Measurements from ENCODE around the gene C7orf25.

C7orf25 gene

DNA sequence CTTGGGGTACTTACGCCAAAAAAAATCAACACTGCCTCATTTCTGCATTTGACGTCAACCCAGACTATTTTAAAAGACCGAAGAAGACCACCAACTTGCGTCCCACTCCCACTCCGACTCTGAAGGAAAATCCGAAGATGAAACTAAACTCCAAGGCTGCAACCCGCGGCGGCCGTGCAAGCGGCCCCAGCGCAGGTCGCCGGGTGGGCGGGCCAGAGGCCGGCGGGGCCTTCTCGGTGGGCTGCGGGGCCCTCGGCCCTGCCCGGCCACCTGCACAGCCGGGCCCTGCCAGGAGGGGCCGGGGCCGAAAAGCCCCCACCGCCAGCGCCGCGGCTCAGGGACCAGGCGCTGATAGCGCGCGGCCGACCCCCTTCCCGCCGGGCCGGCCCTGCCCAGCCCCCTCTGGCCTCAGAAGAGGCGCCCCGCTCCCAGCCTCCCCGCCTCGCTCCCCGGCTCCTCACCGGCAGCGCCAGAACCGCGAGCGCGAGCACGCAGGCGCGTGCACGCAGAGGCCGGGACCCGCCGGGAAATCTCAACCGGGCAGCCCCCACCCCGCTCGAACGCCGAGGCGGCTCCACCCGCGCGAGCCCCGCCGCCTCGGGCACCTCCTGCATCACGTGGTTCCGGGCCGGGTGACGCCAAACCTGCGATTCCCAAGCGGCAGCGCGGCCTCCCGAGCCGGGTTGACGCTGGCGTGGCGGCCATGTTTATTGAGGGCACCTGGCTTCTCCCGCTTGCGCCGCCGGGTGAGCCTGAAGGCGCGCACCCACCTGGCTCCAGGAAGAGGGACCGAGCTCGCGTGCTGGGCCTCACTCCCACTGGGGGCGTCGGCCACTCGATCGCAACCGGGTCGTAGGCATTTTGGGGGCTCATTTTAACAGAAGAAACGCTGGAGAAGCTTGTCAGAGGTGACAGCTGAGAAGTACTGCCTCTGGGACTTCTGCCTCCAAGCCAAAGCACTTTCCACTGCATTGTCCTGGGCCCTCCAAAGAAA is at the start of gene C7orf25:
C7orf25 (minus strand) TSS at position 617 of the 994 bp plus-strand sequence. CDS start 1,170 bp downstream, outside the sequence.
- in situ Hi-C loops (cut with HindIII; ENCODE audit: low pct_ligation_motif_present, low pct_unique_long_range_greater_than_20kb, low sequenced_read_pairs): no loop called here
- DNase-seq: peak; percentile 98

DNA sequence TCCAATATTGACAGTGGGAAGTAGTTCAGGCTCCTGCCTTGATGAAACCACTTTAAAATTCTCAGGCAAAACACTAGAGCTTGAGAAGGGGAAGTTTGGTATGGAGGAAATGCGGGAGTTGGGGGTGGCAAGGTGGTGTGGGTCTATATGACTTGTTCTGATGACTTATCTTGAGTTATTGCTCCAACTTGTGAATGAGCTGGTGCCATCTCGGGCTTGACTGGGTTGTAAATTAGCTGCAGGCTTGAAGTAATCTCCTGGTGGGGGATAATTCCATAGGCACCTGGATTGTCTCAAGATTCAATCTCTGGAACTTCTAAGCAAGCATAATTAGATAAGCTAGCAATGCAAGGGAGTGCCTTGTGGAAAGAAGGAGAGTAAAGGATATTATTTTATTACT is 49.3 kb upstream of the C7orf25 start:
- in situ Hi-C loops (cut with HindIII; ENCODE audit: low pct_ligation_motif_present, low pct_unique_long_range_greater_than_20kb, low sequenced_read_pairs): no loop called here
- no peak for DNase-seq

DNA sequence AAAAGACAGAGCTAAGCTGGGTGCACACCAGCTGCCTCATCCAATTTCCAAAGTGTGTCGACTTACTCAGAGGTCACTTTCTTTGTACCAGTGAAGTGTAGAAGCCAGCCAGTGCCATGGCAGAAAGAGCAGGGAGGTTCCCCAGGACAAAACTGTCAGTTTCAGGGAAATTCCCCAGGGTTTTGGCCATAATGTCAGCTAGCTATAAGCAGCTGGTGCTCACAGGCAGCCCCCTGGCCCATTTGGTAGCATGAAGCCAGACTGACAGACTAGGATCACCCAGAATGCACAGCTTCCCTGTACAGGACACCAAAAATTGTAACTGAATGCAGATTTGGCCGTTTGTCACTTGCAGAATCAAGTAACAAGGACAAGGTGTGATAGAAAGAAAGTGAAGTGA is 48.9 kb upstream of the C7orf25 start:
- in situ Hi-C loops (cut with HindIII; ENCODE audit: low pct_ligation_motif_present, low pct_unique_long_range_greater_than_20kb, low sequenced_read_pairs): no loop called here

DNA sequence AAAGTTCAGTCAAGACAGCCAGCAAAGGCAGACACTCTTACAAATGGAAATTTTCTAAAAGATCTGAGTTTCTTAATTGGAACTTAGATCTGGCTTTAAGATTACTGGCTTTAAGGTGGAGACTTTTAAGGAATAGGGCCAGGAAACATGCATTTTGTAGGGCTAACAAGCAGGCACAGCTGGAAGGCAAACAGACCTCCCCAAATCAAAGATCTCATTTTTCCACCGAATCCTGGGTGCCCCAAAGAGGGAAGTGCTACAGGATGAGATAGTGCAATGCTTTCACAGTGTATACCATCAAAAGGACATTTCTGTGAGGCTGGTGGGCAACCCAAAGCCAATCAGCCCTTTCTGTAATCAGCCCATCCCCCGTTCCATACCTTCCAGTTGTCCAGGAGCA is 47.7 kb upstream of the C7orf25 start:
- DNase-seq: no peak
- in situ Hi-C loops (cut with HindIII; ENCODE audit: low pct_ligation_motif_present, low pct_unique_long_range_greater_than_20kb, low sequenced_read_pairs): no loop called here

More for the DNA sequence above, 48.9 kb upstream of the C7orf25 start:
- no peak for DNase-seq

DNA sequence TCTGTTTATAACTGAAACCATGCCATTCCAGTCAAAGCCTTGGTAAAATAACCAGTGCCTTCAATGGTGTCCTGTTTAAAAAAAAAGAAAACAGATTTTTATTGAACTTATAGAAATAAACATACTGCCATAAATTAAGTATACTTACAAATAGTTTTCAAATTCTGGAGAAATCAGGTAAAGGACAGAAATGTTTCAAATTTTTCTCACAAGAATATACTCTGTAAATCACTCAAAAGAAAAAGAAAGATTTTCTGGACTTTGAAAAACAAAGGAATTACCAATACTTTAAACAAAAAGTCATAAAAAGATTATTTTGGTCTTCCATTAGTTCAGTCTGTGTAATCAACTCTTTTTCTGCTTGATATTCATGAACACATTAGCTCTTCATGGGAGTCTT is 44.2 kb upstream of the C7orf25 start:
- no peak for DNase-seq
- in situ Hi-C loops (cut with HindIII; ENCODE audit: low pct_ligation_motif_present, low pct_unique_long_range_greater_than_20kb, low sequenced_read_pairs): no loop called here

DNA sequence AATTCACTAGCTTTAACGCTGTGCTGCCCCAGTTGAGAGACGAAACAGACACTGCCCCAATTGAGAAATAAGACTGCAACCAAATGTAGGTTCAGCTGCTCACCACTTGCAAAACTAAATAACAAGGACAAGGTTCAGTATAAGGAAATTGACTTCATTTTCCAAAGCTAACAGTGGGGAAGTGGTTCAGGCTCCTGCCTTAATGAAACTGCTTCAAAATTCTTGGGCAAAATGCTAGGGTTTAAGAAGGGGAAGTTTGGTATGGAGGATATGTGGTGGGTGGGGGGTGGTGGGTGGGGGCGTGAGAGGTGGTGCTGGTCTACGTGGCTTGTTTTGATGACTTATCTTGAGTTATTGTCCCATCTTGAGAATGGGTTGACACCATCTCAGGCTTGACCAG is 42.1 kb upstream of the C7orf25 start:
- DNase-seq: no peak
- in situ Hi-C loops (cut with HindIII; ENCODE audit: low pct_ligation_motif_present, low pct_unique_long_range_greater_than_20kb, low sequenced_read_pairs): no loop called here

DNA sequence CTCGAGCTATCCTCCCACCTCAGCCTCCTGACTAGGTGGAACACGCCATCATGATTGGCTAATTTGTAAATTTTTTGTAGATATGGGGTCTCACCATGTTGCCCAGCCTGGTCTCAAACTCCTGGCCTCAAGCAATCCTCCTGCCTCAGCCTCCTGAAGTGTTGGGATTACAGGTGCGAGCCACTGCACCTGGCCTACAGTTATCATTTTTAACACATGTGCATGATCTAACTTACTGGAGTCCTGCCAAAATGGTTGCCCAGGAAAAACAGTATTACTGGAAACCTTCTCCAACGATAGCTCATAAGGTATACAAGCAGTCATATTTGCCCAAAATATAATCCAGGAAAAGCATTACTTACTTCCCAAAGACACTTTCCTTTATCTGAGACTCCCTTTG is 40.5 kb upstream of the C7orf25 start:
- no peak for DNase-seq
- in situ Hi-C loops (cut with HindIII; ENCODE audit: low pct_ligation_motif_present, low pct_unique_long_range_greater_than_20kb, low sequenced_read_pairs): no loop called here

DNA sequence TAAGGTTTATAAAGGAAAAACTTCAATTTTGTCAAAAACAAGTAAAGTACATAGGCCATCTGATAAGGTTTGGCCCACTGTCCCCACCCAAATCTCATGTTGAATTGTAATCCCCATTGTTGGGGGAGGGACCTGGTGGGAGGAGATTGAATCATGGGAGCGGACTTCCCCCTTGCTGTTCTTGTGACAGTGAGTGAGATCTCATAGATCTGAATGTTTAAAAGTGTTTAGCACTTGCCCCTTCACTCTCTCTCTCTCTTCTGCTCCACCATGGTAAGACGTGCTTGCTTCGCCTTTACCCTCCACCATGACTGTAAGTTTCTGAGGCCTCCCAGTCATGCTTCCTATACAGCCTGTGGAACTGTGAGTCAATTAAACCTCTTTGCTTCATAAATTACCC is 38.5 kb upstream of the C7orf25 start:
- in situ Hi-C loops (cut with HindIII; ENCODE audit: low pct_ligation_motif_present, low pct_unique_long_range_greater_than_20kb, low sequenced_read_pairs): no loop called here
- DNase-seq: no peak

DNA sequence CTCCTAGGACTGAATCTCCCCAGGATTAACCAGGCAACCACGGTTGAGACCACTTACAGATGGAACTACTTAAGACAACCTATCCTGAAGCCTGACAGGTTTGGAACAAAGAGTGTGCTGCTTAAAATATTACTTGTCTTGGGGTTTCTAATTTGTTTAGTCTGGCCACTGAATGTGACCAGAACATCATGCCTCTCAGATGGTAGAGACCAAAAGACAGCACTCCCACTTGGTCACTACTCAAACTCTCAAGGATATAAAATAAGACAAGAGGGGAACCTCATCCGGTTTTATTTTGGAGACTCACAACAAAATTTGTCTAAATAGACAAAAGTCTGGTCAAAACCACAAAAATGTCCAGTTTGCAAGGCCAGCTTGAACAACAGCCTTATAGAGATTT is 35.7 kb upstream of the C7orf25 start:
- in situ Hi-C loops (cut with HindIII; ENCODE audit: low pct_ligation_motif_present, low pct_unique_long_range_greater_than_20kb, low sequenced_read_pairs): no loop called here

DNA sequence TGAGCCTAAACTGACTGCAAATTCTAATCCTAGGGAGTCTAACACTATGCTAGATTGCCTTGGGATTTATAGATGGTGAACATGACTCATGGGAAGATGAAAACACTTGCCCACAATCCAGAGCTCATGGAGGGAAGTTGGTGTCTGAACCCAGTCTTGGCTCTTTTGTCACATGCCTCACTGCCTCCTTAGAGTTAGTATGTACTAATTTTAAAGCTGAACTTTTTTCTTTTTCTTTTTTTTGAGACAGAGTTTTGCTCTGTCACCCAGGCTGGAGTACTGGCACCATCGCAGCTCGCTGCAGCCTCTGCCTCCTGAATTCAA is 34.7 kb upstream of the C7orf25 start:
- in situ Hi-C loops (cut with HindIII; ENCODE audit: low pct_ligation_motif_present, low pct_unique_long_range_greater_than_20kb, low sequenced_read_pairs): no loop called here

More for the DNA sequence above, 35.7 kb upstream of the C7orf25 start:
- DNase-seq: no peak

DNA sequence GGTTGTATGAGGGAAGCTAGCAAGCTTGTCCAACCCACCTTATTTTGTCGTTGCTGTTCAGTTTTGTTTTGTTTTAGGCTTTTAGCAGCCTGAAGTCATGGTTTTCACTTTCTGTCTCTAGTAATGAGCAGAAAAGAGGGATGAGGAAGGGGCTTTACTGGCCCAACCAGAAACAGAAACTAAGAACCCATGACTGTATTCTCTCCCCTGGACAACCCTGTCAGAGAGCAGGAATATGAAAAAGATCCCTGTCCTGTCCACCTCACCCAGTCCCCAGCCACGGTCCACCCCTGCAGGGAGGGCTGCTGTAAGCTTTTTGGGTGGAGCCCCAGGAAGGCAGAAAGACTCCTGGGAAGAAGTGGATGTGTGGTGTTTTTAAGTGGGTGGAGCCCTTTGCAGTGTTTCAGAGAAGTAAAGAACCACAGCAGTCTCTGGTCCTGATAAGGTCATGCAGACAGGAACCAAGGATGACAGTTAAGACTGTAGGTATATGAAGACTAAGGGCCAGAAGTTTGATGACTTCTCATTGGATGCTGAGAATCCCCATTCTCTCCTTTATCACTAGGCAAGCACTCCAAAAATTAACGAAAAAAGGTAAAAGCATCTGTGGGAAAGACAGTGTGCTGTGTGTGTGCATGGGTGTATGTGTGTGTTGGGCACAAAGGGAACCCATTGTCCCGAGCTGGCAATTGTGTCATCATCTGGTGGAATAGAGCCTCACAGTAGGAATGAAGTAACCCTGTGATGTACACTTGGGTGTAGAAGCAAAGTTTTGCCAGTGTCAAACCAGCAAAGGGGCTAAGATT is 34.2 kb upstream of the C7orf25 start:
- in situ Hi-C loops (cut with HindIII; ENCODE audit: low pct_ligation_motif_present, low pct_unique_long_range_greater_than_20kb, low sequenced_read_pairs): no loop called here

More for the DNA sequence above, 34.7 kb upstream of the C7orf25 start:
- no peak for DNase-seq

DNA sequence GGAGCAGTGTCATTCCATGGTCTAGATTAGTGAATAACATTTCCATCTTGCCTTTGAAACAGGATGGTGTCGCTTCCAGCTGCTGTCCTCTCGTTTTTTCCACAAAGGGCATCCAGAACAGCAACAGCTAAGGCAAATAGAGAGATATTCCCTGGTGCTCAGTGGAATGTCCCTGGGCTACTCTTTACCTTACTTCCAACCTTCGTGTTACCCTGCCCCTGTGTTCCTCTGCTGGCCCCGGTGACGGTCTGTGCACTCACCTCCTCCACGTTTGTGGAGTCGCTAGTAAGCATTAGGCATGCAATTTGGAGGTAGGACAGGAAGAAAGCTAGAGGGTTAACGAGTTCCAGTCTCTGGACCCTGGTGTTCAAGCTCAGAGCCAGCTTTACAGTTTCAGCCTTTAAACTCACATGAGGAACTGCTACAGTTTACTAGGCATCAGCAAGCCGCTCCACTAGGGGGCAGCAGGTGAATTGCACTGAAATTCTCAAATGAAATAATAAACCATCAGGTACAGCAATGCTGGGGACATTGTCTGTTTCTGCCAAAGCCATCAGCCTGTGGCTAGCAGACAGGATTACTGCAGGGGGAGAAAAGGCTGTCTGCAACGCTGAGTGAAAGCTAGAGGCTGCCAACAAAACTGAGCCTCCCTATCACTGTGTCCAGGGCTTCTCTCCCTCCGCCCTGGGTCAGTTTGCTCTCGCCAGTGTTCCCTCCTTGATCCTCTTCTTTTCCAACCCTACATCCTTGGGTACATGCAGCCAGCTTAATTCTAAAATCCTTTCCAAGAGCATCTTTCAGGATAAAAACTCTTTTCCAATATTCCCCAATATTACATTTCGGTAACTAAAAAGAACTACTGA is 29.3 kb upstream of the C7orf25 start:
- in situ Hi-C loops (cut with HindIII; ENCODE audit: low pct_ligation_motif_present, low pct_unique_long_range_greater_than_20kb, low sequenced_read_pairs): no loop called here
- peak; percentile 73 for DNase-seq

More for the DNA sequence above, 34.2 kb upstream of the C7orf25 start:
- no peak for DNase-seq

DNA sequence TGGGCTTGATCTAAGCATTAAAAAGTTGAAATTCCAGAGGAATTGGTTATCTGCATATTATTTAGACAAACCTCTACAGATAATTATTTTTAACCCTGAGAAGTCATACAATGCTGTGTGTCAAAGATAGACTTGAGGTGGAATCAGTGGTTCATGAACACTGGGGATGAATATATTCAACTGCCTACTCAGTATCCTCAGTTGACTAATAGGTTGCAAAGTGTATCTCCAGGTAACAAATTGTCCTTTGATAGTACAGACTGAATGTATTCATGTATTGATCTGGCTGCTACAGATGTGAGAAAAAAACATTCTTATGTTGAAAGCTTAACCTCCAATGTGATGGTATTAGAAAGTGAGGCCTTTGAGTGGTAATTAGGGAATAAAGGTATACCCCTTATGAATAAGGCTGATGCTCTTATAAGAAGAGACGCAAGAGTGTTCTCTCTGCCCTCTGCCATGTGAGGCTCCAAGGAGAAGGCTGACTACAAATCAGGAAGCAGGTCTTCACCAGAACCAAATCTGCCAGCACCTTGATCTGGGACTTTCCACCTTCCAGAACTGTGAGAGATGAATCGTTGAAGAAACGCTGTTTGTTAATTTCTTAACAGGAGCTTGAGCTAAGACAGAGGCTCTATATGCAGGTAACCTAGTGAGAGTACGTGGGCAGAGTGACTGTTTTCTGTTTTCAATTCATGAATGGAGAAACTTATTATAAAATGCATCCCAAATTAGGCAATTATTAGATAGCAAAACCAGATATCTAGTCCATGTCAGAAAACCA is 27.8 kb upstream of the C7orf25 start:
- in situ Hi-C loops (cut with HindIII; ENCODE audit: low pct_ligation_motif_present, low pct_unique_long_range_greater_than_20kb, low sequenced_read_pairs): no loop called here

DNA sequence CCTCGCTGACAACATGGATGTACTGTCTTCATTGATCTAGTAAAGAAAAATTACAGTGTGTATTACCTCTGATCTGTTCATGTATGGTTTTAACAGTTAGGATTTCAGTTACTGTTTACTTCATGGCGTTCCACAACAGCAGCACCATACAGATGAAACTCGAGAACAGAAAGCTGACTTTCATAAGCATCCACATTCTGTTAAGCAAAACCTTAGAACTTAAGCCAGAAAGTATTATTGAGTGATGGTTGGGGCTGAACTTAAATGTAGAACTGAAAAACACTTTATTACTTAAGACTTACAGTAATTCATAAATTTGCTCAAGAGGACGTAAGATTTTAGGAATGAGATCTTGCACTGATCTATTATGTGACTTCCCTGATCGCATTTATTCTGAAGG is 24.0 kb upstream of the C7orf25 start:
- DNase-seq: no peak
- in situ Hi-C loops (cut with HindIII; ENCODE audit: low pct_ligation_motif_present, low pct_unique_long_range_greater_than_20kb, low sequenced_read_pairs): no loop called here

More for the DNA sequence above, 27.8 kb upstream of the C7orf25 start:
- DNase-seq: no peak

DNA sequence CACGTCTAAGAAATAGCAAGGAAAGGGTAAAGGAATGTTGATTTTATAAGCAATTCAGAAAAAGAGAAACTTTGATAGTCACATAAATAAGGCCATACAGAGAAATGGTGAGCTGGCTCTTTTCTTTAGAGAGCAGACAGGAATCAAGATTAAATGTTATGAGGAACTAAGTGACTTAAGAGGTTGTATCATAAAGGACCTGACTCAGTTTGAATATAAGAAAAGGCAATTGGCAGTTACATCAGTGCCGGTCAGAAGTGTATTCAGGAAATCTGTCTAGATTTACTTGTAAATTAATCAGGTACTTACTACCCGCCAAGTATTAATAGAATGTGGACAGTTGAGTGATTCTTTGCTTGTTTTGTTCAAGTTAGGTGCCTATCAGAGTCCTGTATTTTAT is 22.4 kb upstream of the C7orf25 start:
- DNase-seq: no peak
- in situ Hi-C loops (cut with HindIII; ENCODE audit: low pct_ligation_motif_present, low pct_unique_long_range_greater_than_20kb, low sequenced_read_pairs): no loop called here

DNA sequence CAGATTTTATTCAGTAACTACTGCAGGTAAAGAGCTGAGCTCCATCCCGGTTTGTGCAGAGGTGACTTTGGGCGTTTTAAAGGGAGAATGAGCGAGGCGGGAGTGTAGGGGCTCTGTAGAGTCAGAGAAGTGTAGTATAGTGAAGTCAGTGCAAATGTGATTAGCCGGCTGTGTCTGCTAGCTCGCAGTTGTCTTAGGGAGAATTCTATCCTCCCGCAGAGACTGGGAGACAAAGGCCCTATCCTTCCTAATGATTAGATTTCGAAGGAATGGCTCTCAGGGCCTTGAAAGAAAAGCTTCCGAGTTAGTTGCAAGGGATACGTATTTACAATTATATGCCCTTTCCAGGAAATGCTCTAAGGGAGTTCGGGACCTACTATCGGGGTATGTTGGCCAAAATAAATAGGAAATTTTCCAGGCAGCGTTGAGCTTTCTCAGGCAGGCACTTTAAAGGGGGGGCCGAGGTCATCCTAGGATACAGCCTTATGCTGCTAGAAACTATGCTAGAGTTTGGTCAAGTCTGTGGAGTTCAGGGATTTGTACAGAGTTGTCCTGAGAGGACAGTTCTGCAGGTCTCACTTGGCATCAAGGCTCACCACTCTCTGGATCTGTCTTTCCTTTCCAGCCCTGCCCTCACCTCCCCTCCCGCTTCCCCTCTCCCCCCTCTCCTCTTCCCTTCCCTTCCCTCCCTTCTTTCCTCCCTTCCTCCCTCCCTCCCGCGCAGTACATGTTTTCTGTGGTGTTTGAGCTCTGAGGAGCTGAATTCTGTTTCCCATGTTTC is 21.1 kb upstream of the C7orf25 start:
- DNase-seq: peak; percentile 55
- in situ Hi-C loops (cut with HindIII; ENCODE audit: low pct_ligation_motif_present, low pct_unique_long_range_greater_than_20kb, low sequenced_read_pairs): no loop called here

All from ACHN (cell line).